GM20000 (cell line): ENCODE data around the gene ENPP3.

Experiments used
- DNase-seq: peaks from one replicate; pipeline ENCODE4 v3.0.0; 2012; ENCODE audit warnings: low spot score
- TF ChIP-seq, protein P1 (sequence below): IDR thresholded peaks from 2 replicates; pipeline ENCODE4 v1.5.1; 2012; ENCODE audit warnings: mild to moderate bottlenecking, control low read depth; ENCODE audit errors: extremely low read depth, missing control alignments

Gene ENPP3

DNA sequence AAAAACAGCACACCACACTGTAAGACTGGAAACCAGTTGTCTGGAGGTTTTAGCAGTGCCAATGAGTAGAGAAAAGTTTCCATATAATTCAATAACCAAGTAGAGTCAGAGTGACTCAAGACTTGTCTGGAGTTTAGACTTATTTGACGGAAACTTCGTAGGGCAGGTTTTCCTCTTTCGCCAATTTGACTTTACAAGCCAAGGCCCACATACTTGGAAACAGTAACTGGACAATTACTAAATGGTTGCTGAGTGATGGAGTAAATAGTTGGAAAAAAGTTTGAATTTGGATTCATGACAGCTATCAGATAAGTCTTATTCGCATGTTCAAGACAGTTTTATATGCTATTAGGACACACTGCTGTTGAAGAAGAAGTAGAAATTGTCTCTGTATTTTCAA is 121.8 kb downstream of the ENPP3 start:
- TF ChIP-seq, protein P1, sequence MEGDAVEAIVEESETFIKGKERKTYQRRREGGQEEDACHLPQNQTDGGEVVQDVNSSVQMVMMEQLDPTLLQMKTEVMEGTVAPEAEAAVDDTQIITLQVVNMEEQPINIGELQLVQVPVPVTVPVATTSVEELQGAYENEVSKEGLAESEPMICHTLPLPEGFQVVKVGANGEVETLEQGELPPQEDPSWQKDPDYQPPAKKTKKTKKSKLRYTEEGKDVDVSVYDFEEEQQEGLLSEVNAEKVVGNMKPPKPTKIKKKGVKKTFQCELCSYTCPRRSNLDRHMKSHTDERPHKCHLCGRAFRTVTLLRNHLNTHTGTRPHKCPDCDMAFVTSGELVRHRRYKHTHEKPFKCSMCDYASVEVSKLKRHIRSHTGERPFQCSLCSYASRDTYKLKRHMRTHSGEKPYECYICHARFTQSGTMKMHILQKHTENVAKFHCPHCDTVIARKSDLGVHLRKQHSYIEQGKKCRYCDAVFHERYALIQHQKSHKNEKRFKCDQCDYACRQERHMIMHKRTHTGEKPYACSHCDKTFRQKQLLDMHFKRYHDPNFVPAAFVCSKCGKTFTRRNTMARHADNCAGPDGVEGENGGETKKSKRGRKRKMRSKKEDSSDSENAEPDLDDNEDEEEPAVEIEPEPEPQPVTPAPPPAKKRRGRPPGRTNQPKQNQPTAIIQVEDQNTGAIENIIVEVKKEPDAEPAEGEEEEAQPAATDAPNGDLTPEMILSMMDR, result no peak
- no peak for DNase-seq

DNA sequence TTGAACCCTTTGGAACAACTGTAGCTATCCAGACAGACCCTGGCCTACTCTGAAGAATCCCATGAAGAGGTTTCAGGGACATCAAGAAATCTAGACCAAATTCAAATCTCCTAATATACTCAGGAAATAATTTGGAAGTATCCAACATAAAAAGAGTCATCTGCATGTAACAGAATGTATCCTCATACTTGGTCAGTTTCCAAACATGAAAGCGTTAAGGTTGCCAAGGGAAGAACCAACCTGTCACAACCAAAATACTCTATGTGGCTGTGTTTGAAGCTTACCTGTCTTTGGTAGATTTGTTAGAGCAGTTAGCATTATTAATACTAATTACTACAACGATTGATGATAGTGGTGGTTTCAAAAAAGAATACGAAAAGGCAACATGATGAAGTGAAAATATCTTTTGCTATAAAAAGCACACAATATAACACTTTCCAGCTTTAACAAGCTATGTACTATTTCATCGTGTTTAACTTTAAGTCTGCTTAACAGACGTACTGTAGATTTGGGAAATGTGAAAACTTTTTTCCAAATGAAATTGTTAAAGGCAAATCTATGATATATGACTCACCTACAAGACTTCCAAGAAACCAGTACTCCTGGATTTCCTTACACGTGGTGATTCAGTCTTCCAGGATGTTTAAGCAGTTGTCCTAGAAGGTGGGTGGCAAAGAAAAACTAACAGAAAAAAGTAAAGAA is 124.1 kb downstream of the ENPP3 start:
- TF ChIP-seq, protein P1, result no peak
- no peak for DNase-seq

DNA sequence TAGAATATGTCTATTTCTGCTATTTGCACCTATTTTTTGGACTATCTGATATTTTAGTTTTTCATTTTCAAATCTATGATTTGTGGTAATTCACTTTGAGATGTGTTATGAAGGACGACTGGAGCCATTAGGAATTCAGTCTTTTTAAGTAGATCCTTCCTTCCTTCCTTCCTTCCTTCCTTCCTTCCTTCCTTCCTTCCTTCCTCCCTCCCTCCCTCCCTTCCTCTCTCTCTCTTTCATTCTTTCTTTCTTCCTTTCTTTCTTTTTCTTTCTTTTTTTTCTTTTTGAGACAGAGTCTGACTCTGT is 124.6 kb downstream of the ENPP3 start:
- DNase-seq, result no peak
- TF ChIP-seq, protein P1, result no peak

DNA sequence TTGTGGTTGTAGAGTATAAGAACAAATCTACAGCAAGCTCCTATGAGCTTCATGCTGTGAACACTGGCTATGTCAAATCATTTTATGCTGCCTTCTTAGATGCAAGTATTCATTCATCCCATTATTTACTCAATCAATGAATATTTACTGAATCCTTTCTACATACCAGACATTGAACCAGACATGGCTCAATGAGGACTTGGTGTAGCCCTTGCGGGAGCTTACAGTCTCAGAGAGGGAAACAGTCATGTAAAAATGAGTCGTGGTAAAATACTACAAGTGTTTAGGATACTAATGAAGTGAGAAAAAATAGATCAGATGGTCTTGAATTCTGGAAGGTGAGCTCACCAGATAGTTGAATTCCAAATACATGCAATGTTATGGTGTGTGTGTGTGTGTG is 125.9 kb downstream of the ENPP3 start:
- DNase-seq, result no peak
- TF ChIP-seq, protein P1, result no peak

DNA sequence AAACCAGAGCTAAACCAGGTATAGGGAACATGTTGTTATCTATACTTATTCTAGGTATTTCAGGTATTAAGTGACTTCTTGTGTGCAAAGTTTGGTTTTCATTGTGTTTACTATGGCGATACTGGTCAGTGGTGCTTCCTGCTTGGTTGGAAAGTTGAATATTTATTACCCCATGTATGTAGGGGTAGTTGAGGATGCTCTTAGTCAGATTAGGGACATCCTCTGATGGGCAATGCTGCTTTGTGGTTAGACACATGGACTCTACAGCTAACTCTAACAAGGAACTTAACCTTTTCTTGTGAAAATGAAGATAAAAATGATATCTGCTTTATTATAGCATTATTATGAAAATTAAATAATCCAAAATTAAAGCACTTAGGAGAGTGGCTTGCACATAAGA is 126.6 kb downstream of the ENPP3 start:
- no peak for DNase-seq
- TF ChIP-seq, protein P1, result no peak

DNA sequence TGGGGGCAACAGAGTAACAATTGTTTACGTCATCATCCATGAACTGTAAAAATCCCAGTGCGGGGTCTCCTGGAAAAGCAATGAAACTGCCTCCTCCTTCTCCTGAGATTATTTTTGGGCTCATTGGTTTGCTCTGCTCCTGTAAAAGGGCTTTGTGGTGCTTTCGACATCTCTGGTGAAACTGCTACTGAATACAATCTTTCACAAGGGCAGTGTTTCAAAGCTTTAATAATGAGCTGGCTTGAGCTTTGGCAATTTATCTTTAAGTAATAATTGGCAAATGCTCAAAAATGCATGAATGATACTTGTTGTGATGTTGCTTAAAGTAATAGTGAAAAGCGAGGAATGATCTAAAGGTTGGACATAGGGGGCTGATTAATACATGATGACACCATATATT is 127.2 kb downstream of the ENPP3 start:
- DNase-seq, result no peak
- TF ChIP-seq, protein P1, result no peak

DNA sequence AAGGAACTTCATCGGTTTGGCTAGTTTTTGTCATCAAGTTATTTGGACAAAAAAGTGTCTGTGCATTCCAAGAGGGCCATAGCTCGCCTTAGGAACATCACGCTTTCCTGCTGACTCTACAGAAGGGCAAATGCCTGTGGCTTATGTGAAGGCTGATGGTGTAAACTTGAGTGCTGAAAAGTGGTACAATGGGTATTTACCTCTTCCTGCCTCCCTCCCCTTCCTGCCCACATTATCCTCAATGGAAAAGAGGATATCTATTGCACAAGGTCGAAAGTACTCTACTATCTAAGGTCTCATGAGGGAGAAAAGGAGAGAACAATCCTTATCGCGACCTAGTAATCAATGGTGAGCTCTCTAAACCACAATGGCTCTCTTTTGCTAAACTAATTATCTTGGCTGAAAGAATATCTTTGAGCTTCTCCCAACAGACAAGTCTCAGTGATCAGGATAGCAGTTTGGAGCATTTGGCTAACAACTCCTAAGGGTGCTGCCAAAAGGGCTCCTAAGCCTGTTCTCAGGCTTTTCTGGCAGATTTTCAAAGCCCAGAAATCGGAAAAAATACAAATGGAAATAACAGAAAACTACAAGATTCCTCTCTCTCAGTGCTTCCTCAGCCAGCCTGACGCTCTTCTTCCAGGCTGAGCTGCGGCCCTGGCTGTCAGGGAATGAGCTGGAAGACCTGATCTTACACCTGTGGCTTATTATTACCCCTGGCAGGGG is 128.1 kb downstream of the ENPP3 start:
- no peak for DNase-seq

More for the DNA sequence above, 128.1 kb downstream of the ENPP3 start:
- TF ChIP-seq, protein P1, result no peak
